Measurements from ENCODE around the gene ZNF398.
"Not testable (repeated sequence)": the region's sequence is repeated elsewhere in the genome, so short reads cannot be mapped to it uniquely, and the experiment has no call there.

ZNF398 gene, protein sequence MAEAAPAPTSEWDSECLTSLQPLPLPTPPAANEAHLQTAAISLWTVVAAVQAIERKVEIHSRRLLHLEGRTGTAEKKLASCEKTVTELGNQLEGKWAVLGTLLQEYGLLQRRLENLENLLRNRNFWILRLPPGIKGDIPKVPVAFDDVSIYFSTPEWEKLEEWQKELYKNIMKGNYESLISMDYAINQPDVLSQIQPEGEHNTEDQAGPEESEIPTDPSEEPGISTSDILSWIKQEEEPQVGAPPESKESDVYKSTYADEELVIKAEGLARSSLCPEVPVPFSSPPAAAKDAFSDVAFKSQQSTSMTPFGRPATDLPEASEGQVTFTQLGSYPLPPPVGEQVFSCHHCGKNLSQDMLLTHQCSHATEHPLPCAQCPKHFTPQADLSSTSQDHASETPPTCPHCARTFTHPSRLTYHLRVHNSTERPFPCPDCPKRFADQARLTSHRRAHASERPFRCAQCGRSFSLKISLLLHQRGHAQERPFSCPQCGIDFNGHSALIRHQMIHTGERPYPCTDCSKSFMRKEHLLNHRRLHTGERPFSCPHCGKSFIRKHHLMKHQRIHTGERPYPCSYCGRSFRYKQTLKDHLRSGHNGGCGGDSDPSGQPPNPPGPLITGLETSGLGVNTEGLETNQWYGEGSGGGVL

DNA sequence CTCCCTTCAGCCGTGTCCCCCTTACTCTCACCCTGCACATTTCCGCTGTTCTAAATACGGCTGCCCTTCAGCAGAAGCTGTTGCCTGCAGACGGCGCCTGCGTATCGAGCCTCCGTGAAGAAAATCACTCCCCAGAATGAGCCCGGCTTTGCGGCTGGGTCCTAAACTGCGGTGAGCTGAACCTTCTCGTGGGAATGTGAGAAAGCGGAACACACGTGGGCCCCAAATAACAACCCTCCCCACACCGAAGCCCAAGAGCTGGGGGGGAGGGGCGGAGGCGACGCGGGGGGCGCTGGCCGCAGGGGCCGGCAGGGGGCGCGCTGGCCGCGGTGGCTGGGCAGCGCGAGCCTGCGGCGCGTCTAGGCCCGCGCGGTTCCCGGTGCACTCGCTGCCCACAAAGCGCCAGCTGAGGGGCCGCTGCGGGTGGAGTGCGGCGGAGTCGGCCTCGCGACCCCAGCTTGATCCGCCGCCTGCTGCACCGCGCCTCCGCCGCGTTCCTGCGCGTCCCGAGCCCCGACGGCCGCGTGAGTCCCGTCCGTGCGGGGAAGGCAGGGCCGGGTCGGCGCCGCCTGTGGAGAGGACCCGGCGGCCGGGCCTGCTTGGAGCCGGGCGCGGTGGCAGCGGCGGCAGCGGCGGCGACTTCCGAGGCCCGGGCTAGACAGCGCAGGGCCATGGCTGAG lies at the start of gene ZNF398:
Gene ZNF398 (plus strand): TSS at position 382 of the 680 bp plus-strand sequence. CDS start 290 bp downstream, at position 672.
- FAIRE-seq: no peak

DNA sequence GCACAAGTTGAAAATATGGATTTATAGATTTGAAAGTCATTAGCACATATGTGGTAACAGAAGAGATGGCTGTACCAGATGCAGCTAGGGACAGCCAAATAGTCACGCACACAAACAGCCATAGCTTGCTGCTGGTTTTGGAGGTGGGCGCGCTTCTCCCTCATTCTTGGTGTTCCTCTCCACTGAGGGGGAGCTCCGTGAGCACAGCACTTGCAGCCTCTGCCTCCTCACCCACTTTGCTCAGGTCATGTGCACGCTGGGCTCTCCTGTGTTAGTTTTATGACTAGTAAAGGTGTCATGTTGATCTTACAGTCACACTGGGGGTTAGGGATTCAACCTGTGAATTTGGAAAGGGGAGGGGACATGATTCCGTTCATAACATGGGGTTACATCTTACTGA lies 48.2 kb upstream of the ZNF398 start:
- no peak for FAIRE-seq

DNA sequence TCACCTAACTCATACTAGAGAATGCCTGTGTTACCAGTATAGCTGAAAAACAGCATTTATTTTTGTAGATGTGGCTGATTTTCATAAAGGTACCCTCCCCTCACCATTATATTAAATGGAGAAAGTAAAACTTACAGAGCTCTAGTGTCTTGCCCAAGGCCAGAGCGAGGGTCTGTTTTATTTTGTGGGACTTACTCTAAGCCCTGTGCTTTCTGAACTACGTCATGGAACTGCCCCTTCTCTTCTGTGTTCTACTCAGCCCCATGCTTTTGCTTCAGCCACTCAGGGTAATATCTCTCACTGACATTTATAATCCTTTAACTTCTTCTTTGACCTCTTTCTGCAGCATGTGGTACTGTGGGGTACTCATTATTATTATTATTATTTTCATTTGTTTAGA lies 46.4 kb upstream of the ZNF398 start:
- FAIRE-seq: no peak

DNA sequence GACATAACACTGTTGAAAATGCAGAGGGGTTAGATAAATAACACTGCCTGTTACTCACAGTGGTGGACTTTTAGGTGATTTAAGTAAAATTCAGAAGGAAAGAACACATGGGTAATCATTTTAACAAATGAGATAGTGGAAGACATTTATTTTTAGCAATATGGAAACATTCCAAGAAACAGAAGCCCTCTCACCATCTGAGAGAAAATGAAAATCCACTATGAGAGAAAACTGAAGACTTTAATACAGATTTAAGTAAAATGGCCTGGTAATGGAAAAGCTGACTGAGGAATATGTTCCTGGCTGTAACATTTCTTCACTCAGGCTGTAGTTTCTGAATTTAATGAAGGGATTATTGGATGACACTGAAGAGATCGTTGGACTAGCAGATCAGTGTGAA lies 44.6 kb upstream of the ZNF398 start:
- no peak for FAIRE-seq

DNA sequence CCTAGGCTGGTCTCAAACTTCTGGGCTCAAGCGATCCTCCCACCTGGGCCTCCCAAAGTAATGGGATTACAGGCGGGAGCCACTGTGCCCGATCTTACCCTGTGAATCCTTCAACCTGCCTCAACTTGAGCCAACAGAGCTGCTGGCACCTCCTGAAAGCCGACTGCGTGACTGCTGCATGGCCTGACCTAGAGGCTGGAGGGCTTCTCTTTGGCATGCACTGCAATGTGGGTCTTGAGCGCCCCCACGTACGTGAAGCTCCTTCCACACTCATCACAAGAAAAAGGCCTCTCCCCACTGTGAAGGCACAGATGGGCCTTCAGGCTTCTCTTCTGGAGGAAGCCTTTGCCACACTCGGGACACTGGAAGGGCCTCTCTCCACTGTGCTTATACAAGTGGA lies 43.8 kb upstream of the ZNF398 start:
- FAIRE-seq: no peak

DNA sequence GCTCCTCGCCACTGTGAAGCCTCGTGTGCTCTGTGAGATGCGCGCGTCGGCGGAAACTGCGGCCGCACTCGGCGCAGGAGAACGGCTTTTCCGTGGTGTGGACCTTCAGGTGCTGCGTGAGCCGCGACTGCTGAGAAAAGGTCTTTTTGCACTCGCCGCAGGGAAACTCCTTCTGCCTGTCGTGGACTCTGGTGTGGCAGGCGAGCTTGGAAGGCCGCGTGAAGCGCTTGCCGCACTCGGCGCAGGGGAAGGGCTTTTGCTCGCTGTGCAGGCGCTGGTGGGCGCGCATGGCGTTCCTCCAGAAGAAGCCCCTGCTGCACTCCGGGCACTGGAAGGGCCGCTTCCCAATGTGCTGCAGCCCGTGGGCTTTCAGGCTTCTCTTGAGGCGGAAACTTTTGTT lies 43.0 kb upstream of the ZNF398 start:
- no peak for FAIRE-seq

DNA sequence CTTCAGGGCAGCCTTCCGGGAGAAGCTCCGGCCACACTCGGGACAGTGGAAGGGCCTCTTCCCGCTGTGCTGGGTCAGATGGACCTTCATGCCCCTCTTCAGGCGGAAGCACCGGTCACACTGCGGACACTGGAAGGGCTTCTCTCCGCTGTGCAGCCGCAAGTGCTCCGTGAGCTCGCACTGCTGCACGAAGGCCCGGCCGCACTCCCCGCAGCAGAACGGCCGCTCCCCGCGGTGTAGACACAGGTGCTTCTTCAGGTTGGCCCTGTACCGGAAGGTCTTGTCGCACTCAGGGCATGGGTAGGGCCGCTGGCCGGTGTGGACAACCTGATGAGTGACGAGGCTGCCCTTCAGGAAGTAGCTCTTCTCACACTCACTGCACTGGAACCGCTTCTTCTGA lies 42.5 kb upstream of the ZNF398 start:
- no peak for FAIRE-seq

DNA sequence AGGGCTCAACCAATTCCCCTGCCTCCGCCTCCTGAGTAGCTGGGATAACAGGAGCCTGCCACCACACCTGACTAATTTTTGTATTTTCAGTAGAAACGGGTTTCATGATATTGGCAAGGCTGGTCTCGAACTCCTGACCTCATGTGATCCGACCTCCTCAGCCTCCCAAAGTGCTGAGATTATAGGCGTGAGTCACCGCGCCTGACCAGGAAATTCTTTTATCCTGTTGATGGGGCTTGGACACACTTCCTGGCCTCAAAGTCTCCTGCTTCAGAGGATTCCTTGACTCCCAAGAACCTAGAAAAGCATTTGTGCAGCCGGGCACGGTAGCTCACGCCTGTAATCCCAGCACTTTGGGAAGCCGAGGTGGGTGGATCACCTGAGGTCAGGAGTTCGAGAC lies 37.3 kb upstream of the ZNF398 start:
- no peak for FAIRE-seq

DNA sequence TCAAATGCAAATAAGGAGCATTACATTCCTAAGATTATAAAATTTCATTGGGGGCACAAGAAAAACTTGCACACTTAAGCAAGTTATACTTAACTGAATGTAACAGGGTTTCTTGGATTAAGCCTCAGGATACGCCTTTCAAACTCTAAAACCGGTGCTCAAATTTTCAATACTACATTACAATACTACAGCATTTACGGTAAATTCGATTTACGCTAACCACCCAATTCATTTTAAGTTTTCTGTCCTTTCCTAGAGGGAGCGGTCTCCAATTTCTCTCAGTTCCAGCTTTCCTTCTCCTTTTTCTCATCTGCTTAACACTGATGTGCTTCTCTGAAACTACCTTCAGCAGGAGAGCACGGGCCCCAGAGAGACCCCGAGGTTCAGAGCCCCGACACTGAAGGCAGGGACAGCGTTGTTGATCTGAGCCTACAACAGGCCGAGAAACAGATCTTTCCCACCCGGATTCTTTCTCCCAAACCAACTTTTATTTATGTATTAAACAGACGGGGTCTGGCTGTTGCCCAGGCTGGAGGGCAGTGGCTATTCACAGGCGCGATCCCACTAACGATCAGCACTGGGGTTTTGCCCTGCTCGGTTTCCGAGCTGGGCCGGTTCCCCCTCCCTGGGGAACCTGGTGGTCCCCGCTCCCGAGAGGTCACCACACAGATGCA lies 21.9 kb upstream of the ZNF398 start:
- no peak for FAIRE-seq

DNA sequence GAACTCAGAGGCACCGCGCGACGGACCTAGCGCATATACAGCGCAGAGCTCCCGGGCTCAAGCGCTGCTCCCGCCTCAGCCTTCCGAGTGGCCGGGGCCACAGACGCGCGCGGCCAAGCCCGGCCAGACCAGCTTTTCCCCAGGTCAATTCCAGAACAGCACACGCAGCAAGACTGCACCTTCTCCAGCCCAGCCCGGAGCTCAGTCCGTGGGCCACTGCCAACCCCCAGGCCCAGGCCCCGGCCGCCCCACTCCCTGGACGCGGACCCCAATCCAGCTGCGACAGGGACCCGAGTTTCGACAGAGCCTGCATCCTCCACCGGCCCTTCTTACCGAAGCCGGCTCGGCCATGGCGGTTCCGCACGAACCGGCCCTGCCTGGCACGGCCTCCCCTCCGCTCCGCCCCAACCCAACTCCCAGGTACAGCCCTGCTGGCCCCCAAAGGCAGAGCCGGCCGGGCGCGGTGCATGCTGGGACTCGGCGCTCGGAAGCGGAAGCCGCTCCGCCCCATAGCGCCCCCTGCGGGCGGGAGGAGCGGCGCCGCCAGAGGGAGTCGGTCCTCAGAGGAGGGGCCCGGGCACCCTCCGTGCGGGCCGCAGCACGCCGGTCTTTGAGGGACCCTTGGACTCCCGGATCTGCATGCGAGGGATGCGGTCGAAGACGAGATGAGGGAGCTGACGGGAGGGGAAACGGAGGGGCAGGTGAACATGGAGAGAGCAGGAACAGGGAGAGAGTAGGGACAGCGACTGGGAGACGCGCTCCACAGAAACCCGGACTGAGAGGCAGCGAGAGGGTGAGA lies 21.2 kb upstream of the ZNF398 start, which contains the start of gene ZNF425:
Gene ZNF425 (minus strand): TSS at position 462 of the 799 bp plus-strand sequence. CDS start 111 bp downstream, at position 351.
- no peak for FAIRE-seq

DNA sequence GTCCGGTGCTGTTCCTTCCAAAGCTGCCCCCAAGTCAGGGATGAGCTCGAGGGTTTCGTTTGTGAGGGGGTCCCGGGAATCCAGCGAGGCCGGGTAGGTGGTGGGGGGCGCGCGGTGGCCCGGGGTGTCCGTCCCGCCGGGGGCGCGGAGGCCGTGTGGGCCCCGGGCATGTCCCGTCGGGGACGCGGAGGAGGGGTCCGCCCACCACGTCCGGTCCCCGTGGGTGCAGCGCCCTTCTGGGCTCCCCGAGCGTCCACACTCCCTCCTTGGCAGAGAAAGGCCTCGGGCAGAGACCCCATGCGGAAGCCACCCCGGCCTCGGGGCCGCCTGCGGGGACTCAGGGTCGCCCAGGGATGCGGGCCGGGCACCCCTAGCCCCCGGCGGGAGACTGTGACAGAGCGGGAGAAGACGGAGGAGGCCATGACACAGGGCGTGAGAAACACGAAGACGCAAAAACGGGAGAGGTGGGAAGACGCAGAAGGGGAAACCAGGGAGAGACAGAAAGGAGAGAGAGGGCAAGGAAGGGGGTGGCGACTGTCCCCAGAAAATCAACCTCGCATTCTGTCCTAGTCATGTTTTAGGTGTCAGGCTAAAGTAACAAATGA lies 20.5 kb upstream of the ZNF398 start:
- FAIRE-seq: no peak

DNA sequence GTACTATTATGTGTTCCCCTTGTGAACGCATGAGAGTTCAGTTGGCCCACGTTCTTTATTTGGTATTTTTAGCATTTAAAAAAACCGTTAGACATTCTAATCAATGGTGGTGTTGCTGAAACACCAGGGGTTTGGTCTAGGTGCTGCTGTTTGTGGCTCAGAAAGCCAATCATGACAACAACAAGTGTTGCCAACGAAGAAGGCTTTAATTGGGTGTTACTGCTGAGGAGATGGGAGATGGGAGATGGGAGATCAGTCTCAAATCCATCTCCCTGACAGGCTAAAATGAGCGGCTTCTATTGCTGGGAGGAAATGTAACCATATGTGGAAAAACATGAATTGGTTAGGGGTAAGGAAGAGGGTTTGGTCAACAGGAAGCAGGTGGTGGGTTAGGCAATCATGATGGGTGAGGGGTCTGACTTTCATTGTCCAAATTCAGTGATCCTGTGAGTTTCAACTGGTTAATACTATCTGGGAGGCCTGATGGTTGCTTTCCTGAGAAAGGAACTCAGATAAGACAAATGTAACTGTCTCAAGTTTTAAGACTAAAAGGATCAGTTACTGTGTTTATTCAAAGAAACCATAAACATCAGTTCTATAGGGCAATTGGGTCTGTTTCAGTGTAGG lies 16.6 kb upstream of the ZNF398 start:
- no peak for FAIRE-seq

DNA sequence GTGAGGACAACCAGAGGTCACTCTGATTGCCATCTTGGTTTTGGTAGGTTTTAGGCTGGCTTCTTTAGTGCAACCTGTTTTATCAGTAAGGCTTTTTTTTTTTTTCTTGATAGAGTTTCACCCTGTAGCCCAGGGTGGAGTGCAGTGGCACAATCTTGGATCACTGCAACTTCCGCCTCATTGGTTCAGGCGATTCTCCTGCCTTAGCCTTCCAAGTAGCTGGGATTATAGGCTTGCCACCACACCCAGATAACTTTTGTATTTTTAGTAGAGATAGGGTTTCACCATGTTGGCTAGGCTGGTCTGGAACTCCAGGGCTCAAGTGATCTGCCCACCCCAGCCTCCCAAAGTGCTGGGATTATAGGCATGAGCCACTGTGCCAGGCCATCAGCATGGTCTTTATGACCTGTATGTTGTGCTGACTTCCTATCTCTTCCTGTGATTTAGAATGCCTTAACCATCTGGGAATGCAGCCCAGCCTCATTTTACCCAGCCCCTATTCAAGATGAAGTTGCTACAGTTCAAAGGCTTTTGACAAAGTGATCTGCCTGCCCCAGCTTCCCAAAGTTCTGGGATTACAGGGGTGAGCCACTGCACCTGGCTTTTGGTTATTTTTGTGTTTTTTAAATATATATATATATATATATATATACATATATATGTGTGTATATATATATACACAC lies 14.1 kb upstream of the ZNF398 start:
- no peak for FAIRE-seq

DNA sequence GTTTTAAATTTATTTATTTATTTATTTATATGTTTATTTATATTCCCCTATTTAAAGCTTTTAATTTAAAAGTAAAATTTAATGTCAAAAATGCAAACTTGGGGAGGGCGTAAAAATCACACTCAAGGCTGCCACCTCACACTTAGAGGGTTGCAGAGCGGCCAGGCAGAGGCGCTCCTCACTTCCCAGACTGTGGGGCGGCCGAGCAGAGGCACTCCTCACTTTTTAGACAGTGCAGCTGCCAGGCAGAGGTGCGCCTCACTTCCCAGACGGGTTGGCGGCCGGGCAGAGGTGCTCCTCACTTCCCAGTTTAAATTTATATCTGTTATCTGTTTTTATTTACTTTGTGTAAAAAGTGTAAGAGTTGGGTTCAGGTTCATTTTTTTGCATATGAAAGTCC lies 11.1 kb upstream of the ZNF398 start:
- FAIRE-seq: no peak

DNA sequence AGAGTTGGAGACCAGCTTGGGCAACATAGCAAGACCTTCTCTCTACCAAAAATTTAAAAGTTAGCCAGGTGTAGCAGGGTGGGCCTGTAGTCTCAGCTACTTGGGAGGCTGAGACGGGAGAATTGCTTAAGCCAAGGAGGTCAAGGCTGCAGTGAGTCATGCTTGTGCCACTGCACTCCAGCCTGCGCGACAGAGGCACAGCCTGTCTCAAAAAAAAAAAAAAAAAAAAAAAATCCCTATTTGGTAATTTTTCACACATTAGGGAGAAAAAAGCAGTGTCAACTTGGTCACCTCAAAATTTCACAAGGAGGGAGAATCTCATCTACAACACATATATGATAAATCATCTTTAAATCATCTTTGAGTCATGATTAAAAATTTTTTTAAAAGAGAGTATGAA lies 6.4 kb upstream of the ZNF398 start:
- no peak for FAIRE-seq

DNA sequence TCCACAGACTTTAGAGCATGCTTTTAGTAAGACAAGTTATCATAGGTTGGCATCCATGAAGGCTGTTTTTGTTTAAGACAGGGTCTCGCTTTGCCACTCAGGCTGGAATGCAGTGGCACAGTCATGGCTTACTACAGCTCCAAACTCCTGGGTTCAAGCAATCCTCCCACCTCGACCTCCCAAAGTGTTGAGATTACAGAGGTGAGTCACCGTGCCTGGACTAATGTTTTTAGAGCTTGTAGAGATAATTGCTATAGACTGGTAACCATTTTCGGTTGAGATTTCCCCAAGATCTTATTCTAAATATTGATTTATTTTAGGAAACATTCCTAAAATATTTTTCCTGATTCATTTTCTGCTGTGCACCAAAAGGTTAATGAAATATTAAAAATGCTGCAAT lies 5.4 kb upstream of the ZNF398 start:
- no peak for FAIRE-seq

DNA sequence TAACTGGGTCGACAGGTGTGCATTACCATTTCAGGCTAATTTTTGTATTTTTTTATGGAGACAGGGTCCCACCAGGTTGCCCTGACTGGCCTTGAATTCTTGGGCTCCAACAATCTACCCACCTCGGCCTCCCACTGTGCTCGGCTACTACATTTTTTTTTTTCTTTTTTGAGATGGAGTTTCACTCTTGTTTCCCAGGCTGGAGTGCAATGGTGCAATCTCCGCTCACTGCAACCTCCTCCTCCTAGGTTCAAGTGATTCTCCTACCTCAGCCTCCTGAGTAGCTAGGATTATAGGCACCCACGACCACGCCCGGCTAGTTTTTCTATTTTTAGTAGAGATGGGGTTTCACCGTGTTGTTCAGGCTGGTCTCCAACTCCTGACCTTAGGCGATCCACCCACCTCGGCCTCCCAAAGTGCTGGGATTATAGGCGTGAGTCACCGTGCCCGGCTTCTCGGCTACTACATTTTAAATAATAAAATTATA lies 2.8 kb upstream of the ZNF398 start:
- FAIRE-seq: not testable (repeated sequence)

DNA sequence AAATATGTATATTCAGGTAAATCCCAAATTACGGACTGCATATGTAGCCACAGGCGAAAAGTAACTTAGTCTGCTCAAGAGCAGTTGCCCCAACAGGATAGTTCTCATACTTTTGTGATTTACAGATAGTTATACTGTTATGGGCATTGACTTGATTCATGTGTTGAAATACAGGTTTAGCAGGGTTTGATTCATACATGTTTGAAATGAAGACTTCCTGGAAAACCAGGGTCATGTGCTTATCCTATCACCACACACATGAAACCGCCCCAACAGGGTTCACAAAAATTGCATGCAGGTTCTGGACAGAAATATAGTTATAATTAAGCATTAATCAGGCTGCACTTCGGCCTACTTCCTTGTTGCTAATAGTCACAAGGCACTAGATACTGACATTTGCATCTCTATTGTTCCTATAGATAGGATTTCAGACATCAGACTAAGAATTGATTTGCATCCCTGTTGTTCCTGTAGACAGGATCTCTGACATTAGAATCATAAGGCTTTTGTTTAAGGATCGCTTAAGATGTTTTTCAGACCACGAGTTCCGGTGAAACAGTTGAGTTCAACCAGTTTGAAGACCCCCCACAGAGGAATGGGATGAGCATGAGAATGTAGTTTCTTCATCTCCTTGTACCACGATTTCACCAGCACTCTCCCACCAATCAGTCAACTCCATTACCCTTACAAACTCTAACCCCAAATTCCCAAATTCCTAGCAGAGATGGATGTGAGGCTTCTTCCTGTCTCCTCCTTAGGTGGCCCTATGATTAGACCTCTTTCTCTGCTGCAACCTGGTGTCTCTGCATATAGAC lies 2.0 kb upstream of the ZNF398 start:
- no peak for FAIRE-seq

Data from colon (tissue), 2 donors.